NCI-H2227 (cell line): ENCODE results near the gene LYPD6B.

ENCODE experiments used
- DNase-seq: peaks from one replicate; lab custom pipeline; 2025; ENCODE audit not compliant: unreplicated experiment; lab: John Stamatoyannopoulos, UW

LYPD6B gene, protein sequence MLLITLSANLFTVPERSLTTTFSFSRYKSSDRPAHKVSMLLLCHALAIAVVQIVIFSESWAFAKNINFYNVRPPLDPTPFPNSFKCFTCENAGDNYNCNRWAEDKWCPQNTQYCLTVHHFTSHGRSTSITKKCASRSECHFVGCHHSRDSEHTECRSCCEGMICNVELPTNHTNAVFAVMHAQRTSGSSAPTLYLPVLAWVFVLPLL

DNA sequence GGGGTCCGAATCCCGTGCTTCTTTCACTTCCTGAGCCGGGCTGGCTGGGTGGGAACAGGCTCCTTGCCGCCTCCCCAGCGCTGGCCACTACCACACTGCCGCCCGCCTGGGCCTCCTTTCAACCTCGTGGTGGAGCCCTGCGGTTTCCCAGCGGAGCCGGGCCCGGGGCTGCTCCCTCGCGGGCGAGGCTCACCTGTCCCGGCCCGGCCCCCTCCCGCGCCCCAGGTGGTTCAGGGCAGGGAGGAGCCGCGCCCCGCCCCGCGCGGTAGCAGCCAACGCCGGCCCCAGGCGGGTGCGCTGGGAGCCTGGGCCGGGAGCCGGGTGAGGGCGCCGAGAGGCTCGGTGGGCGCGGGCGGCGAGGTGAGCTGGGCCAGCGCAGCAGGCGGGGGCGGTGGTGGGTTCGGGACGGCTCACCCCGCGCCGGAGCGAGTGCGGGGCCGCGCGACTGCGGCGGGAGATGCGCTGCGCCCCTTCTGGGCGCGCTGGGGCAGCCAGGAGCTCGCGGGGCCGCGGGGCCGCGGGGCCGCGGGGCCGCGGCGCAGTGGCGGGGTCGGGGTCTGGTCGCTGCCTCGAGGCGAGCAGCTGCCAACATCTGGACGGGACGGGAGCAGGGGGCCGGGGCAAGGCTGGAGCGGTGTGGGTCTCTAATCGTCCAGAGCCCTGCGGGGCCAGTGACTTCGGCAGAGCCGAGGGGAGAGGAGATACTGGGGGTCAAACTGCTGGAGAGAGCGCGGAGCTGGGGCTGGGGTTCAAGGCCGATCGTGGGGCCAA lies at the start of gene LYPD6B:
Gene LYPD6B, plus strand, starts transcription at position 258 of the 771 bp plus-strand sequence. CDS start 92,250 bp downstream, outside the sequence.
- peak; percentile 50 for DNase-seq

DNA sequence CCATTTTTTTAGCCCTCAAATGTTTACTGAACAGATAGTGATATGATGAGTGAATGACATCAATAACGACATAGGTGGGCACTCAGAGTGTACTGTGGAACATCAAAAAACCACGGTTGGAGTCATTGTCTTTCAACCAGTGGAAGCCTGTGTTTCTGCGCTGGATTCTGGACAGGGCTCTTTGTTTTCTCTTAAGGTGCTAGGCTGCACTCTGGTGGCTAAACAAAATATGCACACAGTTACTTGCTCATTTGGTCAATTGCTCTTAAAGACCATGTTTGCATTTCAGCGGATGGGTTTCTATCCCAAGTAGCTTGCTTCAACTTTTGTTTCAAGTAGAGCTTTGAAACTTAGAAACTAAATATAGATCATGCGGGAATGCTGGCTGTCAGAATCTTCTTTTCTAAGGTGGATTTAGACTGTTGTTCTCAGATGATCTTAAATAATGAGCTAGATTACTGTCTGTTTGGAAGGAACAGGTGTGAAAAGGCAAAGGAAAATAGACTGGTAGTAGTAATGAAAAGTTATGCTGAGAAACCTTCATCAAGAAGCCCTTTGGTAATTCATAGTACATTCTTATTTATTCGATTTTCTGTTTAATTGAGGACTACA lies 48.5 kb upstream of the LYPD6B start:
- DNase-seq = peak; percentile 85

DNA sequence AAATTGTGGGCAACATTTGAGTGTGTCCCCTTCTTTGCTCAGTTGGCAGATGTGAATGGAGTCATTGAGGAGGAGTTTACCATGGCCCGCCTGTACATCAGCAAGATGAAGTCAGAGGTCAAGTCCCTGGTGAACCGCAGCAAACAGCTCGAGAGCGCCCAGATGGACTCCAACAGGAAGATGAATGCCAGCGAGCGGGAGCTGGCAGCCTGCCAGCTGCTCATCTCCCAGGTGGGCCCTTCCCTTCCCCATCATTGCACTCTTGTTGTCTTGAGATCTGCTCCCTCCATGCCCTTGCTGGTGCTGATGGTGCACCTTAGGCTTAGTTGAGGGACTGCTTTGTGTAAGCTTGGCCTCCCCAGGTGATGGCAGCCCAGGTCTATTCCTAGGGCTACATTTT lies 47.5 kb upstream of the LYPD6B start:
- DNase-seq = peak; percentile 77

DNA sequence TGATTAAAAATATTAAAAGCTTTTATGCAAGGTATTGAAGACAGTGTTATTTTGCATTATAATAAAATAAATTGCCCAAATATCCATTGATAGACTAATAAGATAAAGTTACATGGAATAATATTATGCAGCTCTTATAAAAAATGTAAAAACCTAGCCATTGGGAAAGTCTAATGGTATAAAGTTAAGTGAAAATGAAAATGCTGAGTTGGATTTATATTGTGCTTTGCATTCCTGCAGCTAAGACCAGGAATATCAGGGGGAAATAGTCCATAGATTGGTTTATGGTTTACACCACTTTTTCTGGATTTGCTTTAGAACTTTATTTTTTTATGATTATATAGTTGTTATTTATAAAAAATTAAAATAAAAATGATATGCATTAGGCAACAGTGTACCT lies 46.1 kb upstream of the LYPD6B start:
- DNase-seq = no peak

DNA sequence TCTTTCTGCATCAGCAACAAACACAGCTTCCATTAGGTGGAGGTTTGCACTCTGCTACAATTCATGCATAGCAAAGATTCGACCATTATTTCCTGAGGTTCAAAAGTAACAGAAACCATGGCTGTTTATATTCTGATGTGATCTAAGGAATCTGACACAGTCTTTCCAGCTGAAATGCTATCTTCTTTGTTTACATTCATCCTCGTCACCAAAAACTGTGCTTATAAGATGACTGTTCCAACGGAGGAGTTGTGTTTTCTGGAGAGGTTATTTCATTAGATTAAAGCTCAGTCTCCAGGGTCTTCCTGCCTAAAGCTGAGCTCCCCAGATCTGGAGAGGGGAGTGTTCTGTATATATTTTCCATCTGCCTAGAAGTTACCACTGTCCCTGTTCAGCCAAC lies 45.1 kb upstream of the LYPD6B start:
- DNase-seq = no peak

DNA sequence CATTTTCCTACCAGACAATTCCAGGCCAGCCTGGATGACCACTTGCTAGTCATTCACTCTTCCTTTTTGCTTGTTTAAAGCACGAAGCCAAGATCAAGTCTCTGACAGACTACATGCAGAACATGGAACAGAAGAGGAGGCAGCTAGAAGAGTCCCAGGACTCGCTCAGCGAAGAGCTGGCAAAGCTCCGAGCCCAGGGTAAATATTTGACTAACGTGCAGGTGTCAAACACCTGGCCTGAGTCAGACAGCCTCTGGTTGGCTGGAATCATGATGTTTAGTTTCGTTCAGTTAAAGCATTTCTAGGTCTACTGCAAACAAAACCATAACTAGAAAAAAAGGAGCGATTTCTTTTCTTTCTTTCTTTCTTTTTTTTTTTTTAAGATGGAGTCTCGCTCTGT lies 44.2 kb upstream of the LYPD6B start:
- no peak for DNase-seq

DNA sequence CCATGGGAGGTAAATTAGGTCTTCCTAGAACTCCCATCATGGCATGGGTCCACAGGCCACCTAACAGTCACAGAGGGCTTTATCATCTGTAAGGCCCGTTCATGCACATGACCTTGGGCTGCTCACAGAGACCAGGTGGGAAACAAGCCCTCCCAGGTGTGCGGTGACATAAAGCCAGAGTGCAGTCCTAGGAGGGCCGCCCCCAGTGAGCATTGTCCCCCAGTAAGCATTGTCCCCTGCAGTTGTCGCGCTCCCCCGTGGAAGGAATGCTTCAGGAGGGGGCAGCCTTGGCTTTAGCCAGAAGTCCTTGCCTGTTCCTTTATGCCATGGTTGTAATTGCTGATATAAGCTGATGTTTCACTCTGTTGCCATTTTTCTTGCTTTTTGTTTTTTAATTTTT lies 41.7 kb upstream of the LYPD6B start:
- no peak for DNase-seq

DNA sequence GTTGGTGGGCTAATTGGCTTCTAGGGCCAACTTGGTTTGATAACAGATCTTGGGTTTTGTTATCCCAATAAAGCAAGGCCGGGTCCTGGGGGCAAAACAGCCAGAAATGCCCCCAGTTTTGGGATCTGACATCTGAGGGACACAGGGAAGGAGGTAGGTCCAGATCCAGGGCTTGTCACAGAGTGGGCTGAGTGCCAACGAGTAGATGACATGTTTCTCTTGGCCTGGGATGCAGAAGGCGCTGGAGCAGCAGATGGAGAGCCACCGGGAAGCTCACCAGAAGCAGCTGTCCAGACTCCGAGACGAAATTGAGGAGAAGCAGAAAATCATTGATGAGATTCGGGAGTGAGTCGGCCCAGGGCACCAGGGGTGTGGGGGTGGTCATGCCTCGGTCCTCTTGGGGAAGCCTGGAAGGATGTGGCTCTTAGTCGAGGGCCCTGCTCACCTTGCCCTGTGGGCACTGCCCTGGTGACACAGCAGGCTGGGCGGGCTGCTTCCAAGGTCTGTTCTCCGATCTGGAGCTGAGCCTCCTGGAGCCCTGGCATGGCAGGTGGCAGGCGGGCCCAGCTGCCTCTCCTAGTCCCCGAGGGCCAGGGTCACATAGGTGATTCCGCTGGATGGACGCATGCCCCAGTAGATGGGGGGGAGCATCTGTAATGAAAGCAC lies 40.2 kb upstream of the LYPD6B start:
- DNase-seq = no peak

DNA sequence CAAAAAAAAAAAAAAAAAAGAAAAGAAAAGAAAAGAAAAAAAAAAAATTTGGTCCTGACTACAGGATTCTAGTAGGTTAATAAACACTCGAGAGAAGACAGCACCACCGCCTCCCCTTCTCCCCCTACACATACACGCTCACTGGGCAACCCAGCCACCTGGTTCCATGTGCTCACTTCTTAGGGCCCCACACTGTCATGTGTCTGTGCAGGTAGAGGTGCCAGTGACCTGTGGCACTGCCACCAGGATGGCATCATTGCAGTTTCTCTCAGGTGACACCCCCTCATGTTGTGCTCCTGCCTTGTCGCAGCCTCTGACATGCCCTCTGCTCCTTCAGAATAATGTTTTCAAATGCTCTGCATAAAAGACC lies 39.7 kb upstream of the LYPD6B start:
- DNase-seq = no peak

DNA sequence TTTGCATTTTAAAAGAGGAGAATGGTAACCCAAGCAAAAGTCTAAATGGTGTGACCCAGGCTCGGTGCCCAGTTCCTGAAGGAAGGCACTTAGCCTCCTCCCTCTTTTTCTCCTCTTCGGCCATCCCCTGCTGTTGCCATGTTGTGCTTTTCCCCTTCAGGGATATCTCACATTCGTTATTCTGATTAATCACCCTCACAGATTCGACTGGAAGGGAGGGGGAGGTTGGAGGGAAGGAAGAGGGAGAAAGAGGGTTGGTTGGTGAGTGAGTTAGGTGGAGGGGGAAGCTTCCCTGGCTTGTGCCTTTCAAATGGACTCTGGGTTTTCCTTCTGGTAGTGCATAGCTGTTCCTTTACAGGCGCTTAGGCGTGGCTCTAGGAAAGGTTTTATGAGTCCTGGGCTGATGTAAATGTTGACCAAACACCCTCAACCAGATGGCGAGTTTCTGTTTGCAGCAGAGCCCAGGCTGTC lies 39.0 kb upstream of the LYPD6B start:
- DNase-seq = no peak

DNA sequence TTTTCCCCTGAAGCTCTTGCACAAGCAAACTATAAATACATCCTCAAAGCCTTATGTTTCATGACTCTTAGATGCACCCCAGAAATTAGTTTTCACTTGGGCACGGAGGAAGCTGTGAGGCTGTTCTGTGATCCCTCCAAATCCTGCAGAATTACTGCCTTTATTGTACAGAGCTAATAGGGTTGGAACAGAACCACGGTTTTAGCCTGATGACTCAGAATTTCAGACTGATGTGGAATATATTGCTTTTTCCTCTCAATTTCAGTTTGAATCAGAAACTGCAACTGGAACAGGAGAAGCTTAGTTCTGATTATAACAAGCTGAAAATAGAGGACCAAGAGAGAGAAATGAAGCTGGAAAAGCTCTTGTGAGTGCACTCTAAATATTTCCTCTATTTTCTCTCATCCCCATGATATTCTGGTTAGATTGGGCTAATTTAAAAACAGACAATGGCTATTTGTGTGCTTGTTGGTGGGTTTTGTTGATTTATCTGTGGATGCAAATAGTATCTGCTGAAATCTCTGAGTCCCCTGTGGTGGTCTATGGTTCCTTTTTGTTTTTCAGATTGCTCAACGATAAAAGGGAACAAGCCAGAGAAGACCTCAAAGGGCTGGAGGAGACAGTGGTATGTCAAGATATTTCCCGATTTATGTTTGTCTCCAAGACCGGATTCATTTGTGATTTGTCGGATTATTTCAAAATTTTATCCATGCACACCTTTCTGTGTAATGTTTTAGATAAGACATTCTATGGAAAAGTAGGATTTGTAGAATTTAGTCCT lies 38.2 kb upstream of the LYPD6B start:
- DNase-seq = no peak

DNA sequence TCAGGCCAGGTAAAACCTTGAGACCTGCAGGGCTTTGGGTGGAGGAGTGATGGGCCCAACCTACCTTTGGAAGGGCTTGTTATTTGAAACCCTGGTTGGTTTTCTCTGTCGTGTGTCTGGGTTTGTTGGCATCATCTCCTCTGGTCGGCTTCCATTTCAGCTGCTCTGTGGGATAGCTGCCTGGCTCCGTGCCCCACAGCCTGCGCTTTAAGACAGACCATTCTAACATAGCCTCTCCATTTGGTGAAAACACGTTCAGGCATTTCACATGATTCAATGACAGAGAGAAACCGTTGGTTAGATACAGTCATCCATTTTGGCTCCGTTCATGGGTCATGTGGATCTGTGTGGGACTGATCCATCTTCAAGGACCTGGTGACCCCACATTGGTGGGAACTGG lies 37.0 kb upstream of the LYPD6B start:
- no peak for DNase-seq

DNA sequence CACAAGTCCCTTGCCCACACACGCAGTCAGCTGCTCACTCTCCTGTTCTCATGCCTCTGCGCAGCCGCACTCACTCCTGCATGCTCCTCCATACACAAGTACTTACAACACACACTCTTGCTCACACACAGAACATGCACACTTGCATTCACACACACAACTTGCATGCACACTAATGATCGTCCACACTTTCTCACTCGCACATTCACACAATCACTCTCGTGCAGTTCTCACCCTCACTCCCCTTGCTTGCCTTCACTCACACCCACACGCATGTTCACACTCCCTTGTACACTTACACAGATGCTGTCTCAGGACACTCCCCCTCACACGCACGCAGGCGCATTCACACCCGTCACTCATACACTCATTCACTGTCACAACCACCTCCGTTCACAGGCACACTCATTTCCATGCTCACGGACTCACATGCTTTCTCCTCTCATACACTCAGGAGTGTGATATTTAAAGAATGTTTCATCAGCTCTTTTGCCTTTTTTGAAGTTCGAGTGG lies 36.1 kb upstream of the LYPD6B start:
- no peak for DNase-seq

DNA sequence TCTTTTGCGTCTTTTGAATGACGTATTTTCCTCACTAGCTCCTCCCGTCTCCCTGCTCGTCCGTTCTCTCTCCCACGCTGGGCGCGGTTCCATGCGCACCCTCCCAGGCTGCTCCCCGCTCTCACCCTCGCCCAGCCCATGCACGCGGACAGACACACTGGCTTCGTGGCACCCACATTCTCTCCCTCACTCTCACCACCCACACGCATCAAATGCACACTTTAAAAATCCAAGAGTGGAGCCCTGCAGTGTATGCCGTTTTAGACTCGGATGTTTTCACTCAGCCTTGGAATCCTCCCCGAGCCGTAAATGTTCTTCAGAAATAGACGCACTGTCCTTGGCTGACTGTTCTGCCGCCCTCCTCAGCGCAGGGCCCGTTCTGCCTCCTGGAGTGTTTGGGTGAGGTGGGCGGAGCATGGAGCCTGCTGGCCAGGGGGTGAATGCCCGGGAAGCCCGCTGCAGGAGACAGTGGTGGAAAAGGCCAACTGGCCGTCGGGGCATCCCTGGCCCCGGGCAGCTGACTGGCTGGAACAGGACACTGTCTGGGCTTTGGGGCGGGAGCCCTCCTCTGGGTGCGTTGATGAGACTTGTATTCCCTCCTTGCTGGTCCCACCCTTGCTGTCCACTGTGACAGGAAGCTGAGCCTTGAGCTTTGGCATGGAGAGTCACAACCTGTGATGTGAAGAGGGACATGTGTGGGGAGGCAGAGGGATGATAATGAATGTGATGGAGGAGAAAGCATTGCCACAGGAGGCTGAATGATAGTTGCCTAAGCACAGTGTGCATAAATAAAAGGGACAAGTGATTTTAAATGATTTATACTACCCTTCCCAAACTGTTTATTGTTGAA lies 35.4 kb upstream of the LYPD6B start:
- DNase-seq = no peak

DNA sequence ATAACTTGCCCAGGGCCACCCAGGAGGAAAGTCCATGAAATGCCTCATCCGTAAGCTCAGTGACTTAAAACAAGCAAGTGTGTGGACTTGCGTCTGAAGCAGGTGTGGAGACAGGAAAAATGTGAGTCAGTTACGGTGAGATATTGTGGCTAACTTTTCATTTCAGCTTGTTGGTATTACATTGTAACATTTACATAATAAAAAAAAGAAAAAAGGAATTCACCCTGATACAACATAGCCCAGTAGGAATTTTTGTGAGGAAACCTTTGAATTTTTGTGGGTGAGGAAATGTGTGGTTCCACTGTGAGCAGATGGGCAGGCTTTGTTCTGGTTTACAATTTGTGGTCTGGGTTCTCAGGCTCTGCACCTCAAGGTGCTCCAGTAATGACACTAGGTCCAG lies 33.7 kb upstream of the LYPD6B start:
- no peak for DNase-seq

DNA sequence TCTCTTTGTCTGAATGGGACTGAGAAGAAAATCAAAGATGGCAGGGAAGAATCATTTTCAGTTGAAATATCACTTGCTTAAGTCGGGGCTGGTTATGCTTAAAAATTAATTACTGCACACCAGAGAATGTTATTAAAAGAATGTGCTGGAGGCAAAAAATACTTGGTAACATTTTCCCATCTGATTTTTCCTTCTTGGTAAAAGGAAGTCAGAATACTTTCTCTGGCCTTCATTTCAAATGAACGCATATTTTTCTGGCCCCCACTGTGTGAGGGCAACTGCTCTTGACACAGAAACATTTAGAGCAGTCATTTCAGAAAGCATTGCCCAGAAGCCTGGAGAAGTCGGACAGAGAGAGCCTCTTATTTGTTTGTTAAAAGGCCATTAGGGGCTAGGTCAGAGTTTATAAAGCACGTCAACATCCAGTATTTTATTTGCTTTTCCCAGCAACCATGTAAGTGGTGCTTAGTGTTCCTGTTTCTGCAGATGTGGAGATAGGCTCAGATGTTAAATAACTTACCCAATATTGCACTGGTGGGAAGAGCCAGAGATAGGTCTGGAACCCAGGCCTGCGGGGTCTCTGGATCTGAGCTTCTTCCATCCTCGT lies 32.9 kb upstream of the LYPD6B start:
- peak; percentile 43 for DNase-seq

DNA sequence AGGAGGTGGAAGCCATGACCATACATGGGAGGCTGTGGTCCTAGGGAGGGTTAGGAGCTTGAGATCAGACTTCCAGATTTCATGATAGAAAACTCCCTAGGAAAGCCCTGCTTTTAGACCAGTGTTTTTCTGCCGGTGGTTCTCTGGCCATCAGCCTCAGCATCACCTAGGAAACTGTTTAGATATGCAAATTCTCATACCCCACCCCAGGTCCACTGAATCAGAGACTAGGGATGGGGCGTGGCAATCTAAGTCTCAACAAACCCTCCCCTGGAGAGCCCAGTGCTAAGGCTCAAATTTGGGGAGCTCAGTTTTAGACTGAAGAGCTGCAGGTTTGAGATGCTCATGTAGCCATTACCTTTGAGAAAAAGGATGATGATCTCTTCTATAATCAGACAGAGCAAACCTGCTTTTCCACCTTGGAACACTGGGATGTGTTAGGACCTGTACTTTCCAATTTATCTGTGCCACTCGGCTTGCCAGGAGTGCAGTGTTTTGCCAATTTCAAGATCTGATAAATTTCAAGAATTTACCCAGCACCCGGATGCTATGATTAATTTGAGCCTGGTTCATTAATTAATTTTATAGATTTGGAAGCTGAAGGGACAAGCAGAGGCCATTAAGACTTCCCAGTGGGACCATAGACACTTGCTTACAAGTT lies 31.5 kb upstream of the LYPD6B start:
- DNase-seq = no peak

DNA sequence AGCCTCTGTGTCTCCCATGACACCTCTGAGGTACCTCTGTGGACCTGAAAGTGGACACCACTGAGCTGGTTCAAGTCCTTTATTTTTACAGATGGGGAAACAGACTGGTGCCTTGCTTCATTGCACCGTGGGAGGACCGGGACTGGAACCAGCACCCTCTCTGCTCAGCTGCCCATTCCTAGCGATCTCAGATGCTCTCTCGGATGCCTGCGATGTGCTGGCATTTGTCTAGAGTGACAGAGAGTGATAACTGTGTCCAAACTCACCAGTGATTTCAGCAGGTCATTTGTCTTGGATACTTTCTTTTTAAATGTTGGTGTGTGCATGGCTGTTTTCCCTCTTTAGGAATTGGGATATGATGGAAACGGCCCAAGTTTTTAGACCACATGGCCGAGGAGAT lies 30.1 kb upstream of the LYPD6B start:
- no peak for DNase-seq
